IMR-90 (cell line): ENCODE measurements around the gene SLC37A1. TPM values are rescaled to one million over a fixed set of nuclear protein-coding genes. Genes with fewer than 3 reads are reported as not detected.

ENCODE experiments used
- ATAC-seq: fragments of 200-7000 bp; cut with Tn5 transposase; 2 replicates; pipeline ENCODE4 v1.9.1; 2020; ENCODE audit warnings: low read depth, mild to moderate bottlenecking, moderate library complexity
- BruUV-seq: library from RNA; stranded (reverse); fragments of 400-500 nt; replicated peaks from 2 replicates; lab custom pipeline; 2021; lab: Mats Ljungman, UMichigan
- CTCF ChIA-PET: fragments of 300-600 bp; formaldehyde crosslinking; extraction: SDS; loops from one replicate; lab custom pipeline; 2021; ENCODE audit warnings: antibody characterized with exemption; lab: Yijun Ruan, JAX
- POLR2A ChIA-PET: fragments of 300-600 bp; sonication (Branson Sonifier 250); formaldehyde crosslinking; loops from one replicate; lab custom pipeline; 2022; ENCODE audit warnings: antibody characterized with exemption; ENCODE audit not compliant: unreplicated experiment; lab: Charles Lee
- DNase-seq: peaks from one replicate; pipeline ENCODE4 v3.0.0; 2013
- H2AFZ ChIP-seq: replicated peaks from 2 replicates; pipeline ENCODE3; 2013; ENCODE audit warnings: low read length, mild to moderate bottlenecking; ENCODE audit not compliant: poor library complexity
- H2AK5ac ChIP-seq: 2 replicates; pipeline ENCODE4 v1.6.1; 2013; ENCODE audit warnings: low read depth, low read length, inconsistent platforms
- H2AK9ac ChIP-seq: replicated peaks from 2 replicates; pipeline ENCODE3; 2013; ENCODE audit warnings: mild to moderate bottlenecking, low read depth, low read length, moderate library complexity; ENCODE audit not compliant: poor library complexity
- H2BK120ac ChIP-seq: 2 replicates; pipeline ENCODE4 v1.6.1; 2013; ENCODE audit warnings: low read depth, low read length, inconsistent platforms
- H2BK15ac ChIP-seq: 3 replicates; pipeline ENCODE4 v1.6.1; 2013; ENCODE audit warnings: low read depth, low read length, inconsistent platforms
- H2BK20ac ChIP-seq: 2 replicates; pipeline ENCODE4 v1.6.1; 2013; ENCODE audit warnings: low read depth, mild to moderate bottlenecking, inconsistent platforms, low read length, moderate library complexity
- H2BK5ac ChIP-seq: 2 replicates; pipeline ENCODE4 v1.6.1; 2013; ENCODE audit warnings: mild to moderate bottlenecking, low read depth, low read length, inconsistent platforms; ENCODE audit not compliant: poor library complexity, severe bottlenecking
- H3K14ac ChIP-seq: replicated peaks from 2 replicates; pipeline ENCODE4 v1.6.1; 2013; ENCODE audit warnings: low read depth, low read length, inconsistent platforms
- H3K18ac ChIP-seq: 2 replicates; pipeline ENCODE4 v1.6.1; 2013; ENCODE audit warnings: low read depth, low read length, control low read depth
- H3K23ac ChIP-seq: 2 replicates; pipeline ENCODE4 v1.6.1; 2013; ENCODE audit warnings: low read depth, low read length, inconsistent platforms
- H3K27ac ChIP-seq: 2 replicates; pipeline ENCODE4 v1.5.1; 2013; ENCODE audit warnings: mild to moderate bottlenecking, control low read depth, low read length; ENCODE audit not compliant: insufficient read depth
- H3K27me3 ChIP-seq: 2 replicates; pipeline ENCODE4 v1.6.1; 2013; ENCODE audit warnings: low read length; ENCODE audit not compliant: control insufficient read depth, insufficient read depth
- H3K36me3 ChIP-seq: 2 replicates; pipeline ENCODE4 v1.6.1; 2013; ENCODE audit warnings: low read length, mixed read lengths; ENCODE audit not compliant: control insufficient read depth, insufficient read depth
- H3K4ac ChIP-seq: 2 replicates; pipeline ENCODE4 v1.6.1; 2013; ENCODE audit warnings: low read depth, low read length, inconsistent platforms
- H3K4me1 ChIP-seq: 2 replicates; pipeline ENCODE4 v1.6.1; 2013; ENCODE audit warnings: low read length, mixed read lengths; ENCODE audit not compliant: control insufficient read depth, insufficient read depth
- H3K4me2 ChIP-seq: 2 replicates; pipeline ENCODE4 v1.6.1; 2013; ENCODE audit warnings: low read depth, mild to moderate bottlenecking, control low read depth, low read length, moderate library complexity
- H3K4me3 ChIP-seq: 2 replicates; pipeline ENCODE4 v1.5.1; 2013; ENCODE audit warnings: low read depth, mild to moderate bottlenecking, control low read depth, low read length, moderate library complexity; ENCODE audit not compliant: insufficient read depth
- H3K56ac ChIP-seq: 2 replicates; pipeline ENCODE4 v1.6.1; 2013; ENCODE audit warnings: low read length, inconsistent platforms; ENCODE audit not compliant: insufficient read depth; ENCODE audit errors: extremely low read depth
- H3K79me1 ChIP-seq, 2 experiments: 2 replicates each; pipeline ENCODE4 v1.6.1; 2013; ENCODE audit warnings: low read length in 2 of 2, inconsistent platforms in 1 of 2, low read depth in 1 of 2
- H3K9ac ChIP-seq: 2 replicates; pipeline ENCODE4 v1.6.1; 2013; ENCODE audit warnings: low read depth, low read length, control low read depth
- H3K9me1 ChIP-seq: 2 replicates; pipeline ENCODE4 v1.6.1; 2013; ENCODE audit warnings: low read length, inconsistent platforms; ENCODE audit not compliant: insufficient read depth
- H3K9me3 ChIP-seq: 2 replicates; pipeline ENCODE4 v1.6.1; 2013; ENCODE audit warnings: low read length; ENCODE audit not compliant: control insufficient read depth, insufficient read depth
- H4K20me1 ChIP-seq: 2 replicates; pipeline ENCODE4 v1.6.1; 2013; ENCODE audit warnings: low read length, inconsistent platforms; ENCODE audit not compliant: insufficient read depth
- H4K5ac ChIP-seq: 2 replicates; pipeline ENCODE4 v1.6.1; 2013; ENCODE audit warnings: mild to moderate bottlenecking, low read depth, low read length, control low read depth
- H4K8ac ChIP-seq, 2 experiments: 2 replicates each; pipeline ENCODE4 v1.6.1; 2013; ENCODE audit warnings: low read depth in 2 of 2, low read length in 2 of 2, control low read depth in 1 of 2, inconsistent platforms in 1 of 2
- H4K91ac ChIP-seq: 2 replicates; pipeline ENCODE4 v1.6.1; 2013; ENCODE audit warnings: low read depth, low read length, inconsistent platforms; ENCODE audit not compliant: insufficient read depth
- BHLHE40 ChIP-seq: fragments of 150-350 bp; IDR thresholded peaks from 2 replicates; pipeline ENCODE4 v1.6.1; 2016; ENCODE audit warnings: mild to moderate bottlenecking, low read depth, low read length
- CEBPB ChIP-seq: IDR thresholded peaks from 2 replicates; pipeline ENCODE4 v1.6.1; 2012; ENCODE audit warnings: low read depth, low read length, improper control_type of control experiment
- CHD1 ChIP-seq: IDR thresholded peaks from 2 replicates; pipeline ENCODE4 v1.6.1; 2012; ENCODE audit warnings: low read depth, low read length, improper control_type of control experiment
- CTCF ChIP-seq: conservative IDR thresholded peaks from 2 replicates; pipeline ENCODE4 v1.5.1; 2012; ENCODE audit warnings: mild to moderate bottlenecking, low read depth, low read length, improper control_type of control experiment
- ELK1 ChIP-seq: fragments of 150-350 bp; IDR thresholded peaks from 2 replicates; pipeline ENCODE4 v1.6.1; 2016; ENCODE audit warnings: low read depth, mild to moderate bottlenecking, low read length, moderate library complexity, borderline replicate concordance
- FOS ChIP-seq: fragments of 150-350 bp; IDR thresholded peaks from 2 replicates; pipeline ENCODE4 v1.6.1; 2016; ENCODE audit warnings: low read depth, low read length
- MAFK ChIP-seq: IDR thresholded peaks from 2 replicates; pipeline ENCODE4 v1.6.1; 2012; ENCODE audit warnings: low read depth, low read length, improper control_type of control experiment
- MAZ ChIP-seq: IDR thresholded peaks from 2 replicates; pipeline ENCODE4 v1.6.1; 2012; ENCODE audit warnings: low read depth, mild to moderate bottlenecking, low read length, improper control_type of control experiment, moderate library complexity, borderline replicate concordance
- MXI1 ChIP-seq: IDR thresholded peaks from 2 replicates; pipeline ENCODE4 v1.6.1; 2012; ENCODE audit warnings: low read depth, mild to moderate bottlenecking, low read length, moderate library complexity, borderline replicate concordance
- NFE2L2 ChIP-seq: fragments of 150-350 bp; IDR thresholded peaks from 2 replicates; pipeline ENCODE4 v1.6.1; 2016; ENCODE audit warnings: low read depth, mild to moderate bottlenecking, low read length
- POLR2A ChIP-seq: IDR thresholded peaks from 2 replicates; pipeline ENCODE4 v1.6.1; 2012; ENCODE audit warnings: mild to moderate bottlenecking, low read depth, low read length
- RAD21 ChIP-seq: IDR thresholded peaks from 2 replicates; pipeline ENCODE4 v1.6.1; 2012; ENCODE audit warnings: low read length, improper control_type of control experiment
- RCOR1 ChIP-seq: IDR thresholded peaks from 2 replicates; pipeline ENCODE4 v1.6.1; 2012; ENCODE audit warnings: mild to moderate bottlenecking, low read length, improper control_type of control experiment; ENCODE audit not compliant: insufficient replicate concordance
- RFX5 ChIP-seq: IDR thresholded peaks from 2 replicates; pipeline ENCODE4 v1.8.0; 2012; ENCODE audit warnings: low read depth, mild to moderate bottlenecking, low read length, moderate library complexity
- SMC3 ChIP-seq: fragments of 150-350 bp; IDR thresholded peaks from 2 replicates; pipeline ENCODE4 v1.6.1; 2016; ENCODE audit warnings: low read depth, mild to moderate bottlenecking, antibody characterized with exemption, low read length, moderate library complexity
- USF2 ChIP-seq: fragments of 150-350 bp; IDR thresholded peaks from 2 replicates; pipeline ENCODE4 v1.6.1; 2017; ENCODE audit warnings: mild to moderate bottlenecking, antibody characterized with exemption, low read length, low read depth
- WGBS, 2 experiments: methylation state at CpG; one replicate each; pipeline versions ENCODE4 v1.1.5 to v1.1.7; 2013; ENCODE audit warnings: missing lambda C conversion rate in 2 of 2; ENCODE audit not compliant: insufficient read length in 1 of 2; ENCODE audit errors: extremely low coverage in 2 of 2; 5-methylcytosine and 5-hydroxymethylcytosine counted together
- dilution Hi-C: fragments of 300-500 bp; cut with HindIII; formaldehyde crosslinking; loops from one replicate; pipeline ENCODE4 v1.14.3; 2018; ENCODE audit warnings: low sequenced_read_pairs; ENCODE audit not compliant: unreplicated experiment
- in situ Hi-C: fragments of 300-500 bp; cut with MboI; formaldehyde crosslinking; loops from 3 replicates; pipeline ENCODE4 v1.14.3; 2019; ENCODE audit warnings: low sequenced_read_pairs, inconsistent platforms, mixed read lengths
- intact Hi-C: fragments of 100-400 bp; cut with micrococcal nuclease; formaldehyde crosslinking; loops from 2 replicates; pipeline ENCODE4 v1.10.0; 2022
- polyA plus RNA-seq, 3 experiments: library from polyadenylated mRNA; depleted of rRNA; stranded (reverse); fragments of >200 nt; gene quantifications; 2 replicates each; pipeline ENCODE4 v1.2.3, GENCODE V29; 2012; ENCODE audit warnings: low replicate concordance in 1 of 3
- total RNA-seq: library from RNA; depleted of rRNA; stranded (reverse); fragments of >200 nt; gene quantifications from 2 replicates; pipeline ENCODE4 v1.2.3, GENCODE V29; 2012

The SLC37A1 gene
- total and polyA plus RNA-seq, 2 of the 4 experiments (the other 2 are of a cell fraction), result 0.36 to 0.48 TPM

GRCh38 chr21:42521805-42522204 lies 8.2 kb downstream of the SLC37A1 start:
- Histone ChIP-seq H3K18ac (no peak overlapping the region), H2AK5ac (no peak overlapping the region), H3K79me1 (no peaks in the 10 kb centered on the region), H3K9me1 (peaks cover 2% of the 10 kb centered on the region; the same call in 1 of the 2 replicates), H4K5ac (no peak overlapping the region), H3K14ac (no peak overlapping the region), H3K9ac (no peak overlapping the region), H3K27me3 (peaks cover 27% of the 10 kb centered on the region), H3K9me3 (no peaks in the 10 kb centered on the region), H3K4ac (no peak overlapping the region), H2BK15ac (no peak overlapping the region), H2BK120ac (no peak overlapping the region), H2BK20ac (no peak overlapping the region), H4K91ac (no peak overlapping the region), H3K4me1 (peaks cover 7% of the 10 kb centered on the region; the same call in 1 of the 2 replicates), H2AFZ (no peak overlapping the region), H3K4me2 (no peak overlapping the region), H2BK5ac (no peak overlapping the region), H2AK9ac (no peak overlapping the region), H3K4me3 (no peak overlapping the region), H3K36me3 (no peaks in the 10 kb centered on the region), H3K56ac (no peak overlapping the region), H3K27ac (no peak overlapping the region), H3K23ac (no peak overlapping the region), H4K8ac (no peak overlapping the region), H4K20me1 (no peaks in the 10 kb centered on the region; the same call in 1 of the 2 replicates)
- no peak for ATAC-seq
- no peak for DNase-seq
- dilution Hi-C loops (no loop called here), intact Hi-C loops (no loop called here), in situ Hi-C loops (no loop called here)
- TF ChIP-seq MAFK (no peak), BHLHE40 (no peak), RCOR1 (no peak), ELK1 (no peak), RAD21 (no peak), MAZ (no peak), NFE2L2 (no peak), CHD1 (no peak), POLR2A (no peak), SMC3 (no peak), CEBPB (no peak), CTCF (no peak), USF2 (no peak), FOS (no peak), MXI1 (no peak), RFX5 (no peak)
- no TSS peak for BruUV-seq
- ChIA-PET POLR2A (no interaction called here), CTCF (no interaction called here)
- WGBS, 2 experiments, result 50% methylated on average over 5 of the region's 6 CpGs; no CpG with 5 or more reads in 1 of the 2 experiments
